ENCODE data around the gene DCAF7.

DNA sequence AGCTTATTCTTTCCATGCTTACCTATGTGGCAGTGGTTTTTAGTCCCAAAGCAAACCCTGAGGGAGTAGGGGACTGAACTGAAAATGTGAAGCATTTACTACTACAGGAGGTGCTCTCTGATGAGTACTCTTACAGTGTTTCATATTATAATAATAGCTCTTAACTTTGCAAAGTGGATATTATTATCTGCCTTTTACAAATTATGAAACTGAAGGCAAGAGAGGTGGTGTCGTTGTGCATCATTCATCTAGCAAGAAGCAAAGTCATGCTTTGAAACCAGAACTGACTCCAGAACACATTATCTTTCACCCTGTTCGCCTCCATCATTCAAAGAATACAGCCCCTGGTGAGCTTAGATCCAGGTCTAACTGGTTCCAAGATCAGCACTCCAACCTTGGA lies 35.3 kb upstream of the DCAF7 start:
- no peak for TF ChIP-seq CTCF (IDR thresholded peaks at IDR 0.05; ENCODE audit: low read depth, low read length, poor library complexity, severe bottlenecking)
- no peak for TF ChIP-seq EZH2phosphoT487 (IDR thresholded peaks at IDR 0.05; ENCODE audit: borderline replicate concordance, low read length)
